Measurements from ENCODE around the gene CARS2.
"Not testable (repeated sequence)": the region's sequence is repeated elsewhere in the genome, so short reads cannot be mapped to it uniquely, and the experiment has no call there.

The CARS2 gene

DNA sequence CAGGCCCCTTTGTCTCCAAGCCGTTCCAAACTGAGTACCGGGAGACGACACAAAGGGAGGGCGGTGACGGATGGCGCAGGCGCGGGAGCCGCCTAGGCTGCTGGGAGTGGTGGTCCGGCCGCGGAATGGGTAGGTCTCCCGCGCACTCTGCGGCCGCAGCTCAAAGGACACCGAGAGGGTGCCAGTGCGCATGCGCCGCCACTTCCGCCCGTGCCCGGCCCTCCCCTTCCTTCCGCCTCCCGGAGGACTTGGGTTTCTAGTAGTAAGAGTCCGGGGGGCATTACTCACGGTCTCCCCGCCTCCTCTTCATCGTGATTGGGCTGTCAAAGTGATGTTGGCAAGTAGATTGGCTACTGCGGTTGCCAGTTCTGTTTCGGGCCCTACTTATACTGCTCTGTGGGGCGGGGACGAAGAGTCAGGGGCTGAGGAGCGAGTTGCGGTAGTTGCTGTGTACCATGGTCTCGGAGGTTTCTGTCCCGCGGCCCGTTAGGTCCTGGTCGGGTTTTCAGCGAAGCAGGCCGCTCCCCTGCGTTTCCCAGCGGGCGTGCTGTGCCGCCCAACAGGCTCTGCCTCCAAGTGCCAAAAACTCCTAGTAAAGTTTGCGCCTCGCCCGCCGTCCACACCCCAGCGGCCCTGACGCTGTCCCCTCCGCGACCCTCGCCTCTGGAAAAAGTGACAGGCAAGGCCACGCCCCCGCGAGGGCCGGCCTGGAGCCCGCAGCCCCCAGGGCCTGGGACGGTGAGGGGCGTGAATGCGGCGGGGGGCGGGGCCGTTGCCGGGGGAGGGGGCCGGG, 7.1 kb upstream of the CARS2 start:
- Histone ChIP-seq H3K4me3 (peak overlapping the region; percentile 95), H3K9ac (ENCODE audit: insufficient read length) (peak overlapping the region; percentile 99), H3K9me3 (ENCODE audit: low read depth, low read length) (no peaks in the 10 kb centered on the region), H3K27ac (peak overlapping the region; percentile 97), H3K36me3 (ENCODE audit: insufficient read depth, low read length) (no peaks in the 10 kb centered on the region)
- peak; percentile 99 for DNase-seq (ENCODE audit: low read depth, low spot score)
- TF ChIP-seq POLR2AphosphoS5 (IDR thresholded peaks at IDR 0.05; ENCODE audit: borderline replicate concordance, low read depth, low read length) (peak; percentile 96), EZH2 (IDR thresholded peaks at IDR 0.05) (no peak), FOXP2 (optimal IDR thresholded peaks at IDR 0.05; ENCODE audit: control extremely low read depth, extremely low read length, insufficient read depth) (peak; percentile 58)

DNA sequence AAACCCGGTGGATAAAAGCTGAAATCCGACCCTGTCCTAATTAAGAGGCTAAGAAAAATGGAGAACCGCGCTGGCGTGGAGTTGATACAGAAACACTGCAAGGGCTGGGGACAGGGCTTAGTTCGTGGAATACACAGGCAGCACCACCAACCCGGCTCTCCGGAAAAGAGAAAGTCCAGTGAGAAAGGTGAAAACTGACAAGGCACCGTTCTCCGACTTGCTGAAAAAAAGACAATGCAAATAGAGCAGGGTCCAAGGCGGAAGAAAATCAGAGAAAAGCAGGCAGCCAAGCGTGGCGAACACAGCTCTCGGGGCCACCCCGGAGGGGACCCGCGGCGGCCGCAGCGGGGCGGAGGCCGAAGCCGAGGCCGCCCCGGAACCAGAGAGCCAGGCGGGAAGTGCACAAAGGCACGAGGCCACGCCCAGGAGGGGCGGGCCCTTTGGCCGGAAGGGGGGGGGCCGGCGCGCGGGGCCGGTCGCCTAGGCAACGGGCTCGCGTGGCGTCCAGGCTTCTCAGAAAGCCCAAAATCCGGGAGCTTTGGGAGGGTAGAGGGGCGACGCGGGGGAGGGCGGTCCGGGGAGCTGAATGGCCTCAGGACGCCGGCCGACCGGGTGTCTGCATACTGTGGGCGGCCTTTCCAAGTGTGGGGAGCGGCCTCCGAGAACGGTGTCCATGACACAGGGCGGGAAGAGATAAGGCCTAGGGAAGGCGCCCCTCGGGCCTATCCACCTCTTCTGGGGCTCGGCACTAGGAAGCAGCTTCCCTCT, 6.3 kb upstream of the CARS2 start:
- DNase-seq (ENCODE audit: low read depth, low spot score): peak; percentile 18
- peak overlapping the region; percentile 95 for H3K4me3 ChIP-seq
- H3K36me3 ChIP-seq (ENCODE audit: insufficient read depth, low read length): no peaks in the 10 kb centered on the region
- H3K9me3 ChIP-seq (ENCODE audit: low read depth, low read length): no peaks in the 10 kb centered on the region
- peak overlapping the region; percentile 99 for H3K9ac ChIP-seq (ENCODE audit: insufficient read length)
- peak overlapping the region; percentile 95 for H3K27ac ChIP-seq
- TF ChIP-seq POLR2AphosphoS5 (IDR thresholded peaks at IDR 0.05; ENCODE audit: borderline replicate concordance, low read depth, low read length) (peak; percentile 91), EZH2 (IDR thresholded peaks at IDR 0.05) (no peak)

GRCh38 chr13:110706570-110707372, 855 bp upstream of the CARS2 start:
- H3K9me3 ChIP-seq (ENCODE audit: low read depth, low read length): no peaks in the 10 kb centered on the region
- no peak for DNase-seq (ENCODE audit: low read depth, low spot score)
- H3K9ac ChIP-seq (ENCODE audit: insufficient read length): no peak overlapping the region
- H3K36me3 ChIP-seq (ENCODE audit: insufficient read depth, low read length): peaks cover 8% of the 10 kb centered on the region; the same call in 1 of the 2 replicates
- H3K27ac ChIP-seq: no peak overlapping the region
- TF ChIP-seq EZH2 (IDR thresholded peaks at IDR 0.05) (no peak), POLR2AphosphoS5 (IDR thresholded peaks at IDR 0.05; ENCODE audit: borderline replicate concordance, low read depth, low read length) (no peak), FOXP2 (optimal IDR thresholded peaks at IDR 0.05; ENCODE audit: control extremely low read depth, extremely low read length, insufficient read depth) (no peak)
- peak overlapping the region; percentile 85 for H3K4me3 ChIP-seq

DNA sequence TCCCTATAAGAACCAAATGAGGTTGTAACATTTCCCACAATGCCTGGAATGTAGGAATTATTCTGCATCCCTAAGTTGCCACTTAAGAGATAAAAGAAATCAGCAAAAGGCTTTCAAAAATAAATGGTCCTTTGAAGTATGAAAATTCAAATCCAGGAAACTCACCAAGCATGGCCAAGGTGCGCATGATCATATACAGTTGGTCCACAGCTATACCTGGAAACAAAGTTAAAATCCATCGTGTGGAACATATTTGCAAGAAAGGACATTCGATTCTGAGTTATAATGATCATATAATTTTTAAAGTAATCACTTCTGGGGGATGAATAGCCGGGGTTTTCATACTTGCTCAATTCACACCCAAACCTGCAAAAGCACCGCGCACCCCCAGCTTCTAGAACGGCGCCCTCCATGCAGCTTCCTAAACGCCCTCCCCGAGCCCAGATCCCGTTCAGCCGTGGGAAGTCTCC, 525 bp downstream of the CARS2 start:
- TF ChIP-seq EZH2 (IDR thresholded peaks at IDR 0.05) (no peak), POLR2AphosphoS5 (IDR thresholded peaks at IDR 0.05; ENCODE audit: borderline replicate concordance, low read depth, low read length) (no peak), FOXP2 (optimal IDR thresholded peaks at IDR 0.05; ENCODE audit: control extremely low read depth, extremely low read length, insufficient read depth) (no peak)
- Histone ChIP-seq H3K36me3 (ENCODE audit: insufficient read depth, low read length) (peaks cover 21% of the 10 kb centered on the region), H3K9ac (ENCODE audit: insufficient read length) (peak overlapping the region; percentile 79), H3K27ac (no peak overlapping the region), H3K9me3 (ENCODE audit: low read depth, low read length) (no peaks in the 10 kb centered on the region), H3K4me3 (peak overlapping the region; percentile 85)
- no peak for DNase-seq (ENCODE audit: low read depth, low spot score)

GRCh38 chr13:110702591-110703526, 3.1 kb downstream of the CARS2 start:
- no peak for DNase-seq (ENCODE audit: low read depth, low spot score)
- TF ChIP-seq POLR2AphosphoS5 (IDR thresholded peaks at IDR 0.05; ENCODE audit: borderline replicate concordance, low read depth, low read length) (no peak), FOXP2 (optimal IDR thresholded peaks at IDR 0.05; ENCODE audit: control extremely low read depth, extremely low read length, insufficient read depth) (no peak), EZH2 (IDR thresholded peaks at IDR 0.05) (no peak)
- Histone ChIP-seq H3K9ac (ENCODE audit: insufficient read length) (no peak overlapping the region), H3K36me3 (ENCODE audit: insufficient read depth, low read length) (peaks cover 42% of the 10 kb centered on the region), H3K9me3 (ENCODE audit: low read depth, low read length) (no peaks in the 10 kb centered on the region), H3K4me3 (no peak overlapping the region), H3K27ac (no peak overlapping the region)

DNA sequence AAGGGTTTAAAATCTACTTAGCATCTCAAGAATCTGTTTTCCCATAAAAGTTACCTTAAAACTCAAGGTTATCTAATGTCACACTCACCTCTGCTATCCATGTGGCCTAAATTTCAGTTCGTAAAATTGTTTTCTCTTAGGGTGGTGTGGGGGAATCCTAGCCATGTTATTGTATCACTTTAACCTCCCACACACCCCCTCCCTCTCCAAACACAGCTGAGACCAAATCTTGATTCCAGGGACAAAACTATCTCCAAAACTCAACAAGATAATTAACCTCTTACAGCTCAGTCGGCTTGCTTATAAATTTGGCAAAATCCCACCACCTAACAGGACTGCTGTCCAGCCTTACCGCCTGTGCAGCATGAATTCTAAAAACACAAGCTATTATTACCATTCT, 3.8 kb downstream of the CARS2 start:
- TF ChIP-seq EZH2 (IDR thresholded peaks at IDR 0.05) (no peak), FOXP2 (optimal IDR thresholded peaks at IDR 0.05; ENCODE audit: control extremely low read depth, extremely low read length, insufficient read depth) (no peak), POLR2AphosphoS5 (IDR thresholded peaks at IDR 0.05; ENCODE audit: borderline replicate concordance, low read depth, low read length) (no peak)
- Histone ChIP-seq H3K9ac (ENCODE audit: insufficient read length) (no peak overlapping the region), H3K27ac (no peak overlapping the region), H3K4me3 (no peak overlapping the region), H3K36me3 (ENCODE audit: insufficient read depth, low read length) (peaks cover 44% of the 10 kb centered on the region), H3K9me3 (ENCODE audit: low read depth, low read length) (no peaks in the 10 kb centered on the region)
- DNase-seq (ENCODE audit: low read depth, low spot score): no peak

GRCh38 chr13:110701061-110701460, 4.9 kb downstream of the CARS2 start:
- not testable (repeated sequence) for H3K4me3 ChIP-seq; H3K9ac ChIP-seq (ENCODE audit: insufficient read length); H3K9me3 ChIP-seq (ENCODE audit: low read depth, low read length); H3K27ac ChIP-seq; DNase-seq (ENCODE audit: low read depth, low spot score)
- peaks cover 44% of the 10 kb centered on the region for H3K36me3 ChIP-seq (ENCODE audit: insufficient read depth, low read length)

All from SK-N-MC (cell line).